NCI-H2196 (cell line): ENCODE results near the gene NPB.
A peak's percentile ranks its signal among the peaks of the same experiment; 100 is the strongest.

Source experiments
- DNase-seq: peaks from one replicate; lab custom pipeline; 2025; ENCODE audit not compliant: unreplicated experiment; lab: John Stamatoyannopoulos, UW

Gene NPB

GRCh38 chr17:81924557-81925532 is 22.8 kb downstream of the NPB start:
- DNase-seq, result no peak

DNA sequence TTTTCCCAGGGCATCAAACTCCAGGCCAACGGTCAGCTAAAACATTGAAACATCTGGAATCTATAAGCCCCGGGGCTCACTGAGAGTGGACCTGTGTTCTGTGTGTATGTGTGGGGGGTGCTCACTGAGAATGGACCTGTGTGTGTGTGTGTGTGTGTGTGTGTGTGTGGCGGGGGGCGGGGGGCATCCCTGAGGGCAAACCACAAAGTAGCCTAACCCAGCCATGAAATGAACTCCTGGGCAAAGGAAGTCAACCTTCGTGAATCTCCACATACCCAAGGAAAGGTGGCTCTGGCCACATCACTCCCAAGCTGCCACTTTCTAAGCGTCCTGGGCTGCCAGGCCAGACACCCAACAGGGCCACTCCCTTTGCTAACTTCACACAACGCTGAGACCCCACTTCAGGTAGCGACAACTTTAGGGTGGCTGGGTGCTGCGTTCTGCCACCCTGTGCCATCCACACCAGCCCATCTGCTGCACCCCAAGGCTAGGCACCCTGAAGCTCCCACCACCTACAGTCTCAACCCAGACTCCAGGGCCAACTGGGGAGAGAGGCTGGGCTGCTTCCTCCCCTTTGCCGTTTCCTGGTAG is 23.9 kb downstream of the NPB start:
- no peak for DNase-seq

DNA sequence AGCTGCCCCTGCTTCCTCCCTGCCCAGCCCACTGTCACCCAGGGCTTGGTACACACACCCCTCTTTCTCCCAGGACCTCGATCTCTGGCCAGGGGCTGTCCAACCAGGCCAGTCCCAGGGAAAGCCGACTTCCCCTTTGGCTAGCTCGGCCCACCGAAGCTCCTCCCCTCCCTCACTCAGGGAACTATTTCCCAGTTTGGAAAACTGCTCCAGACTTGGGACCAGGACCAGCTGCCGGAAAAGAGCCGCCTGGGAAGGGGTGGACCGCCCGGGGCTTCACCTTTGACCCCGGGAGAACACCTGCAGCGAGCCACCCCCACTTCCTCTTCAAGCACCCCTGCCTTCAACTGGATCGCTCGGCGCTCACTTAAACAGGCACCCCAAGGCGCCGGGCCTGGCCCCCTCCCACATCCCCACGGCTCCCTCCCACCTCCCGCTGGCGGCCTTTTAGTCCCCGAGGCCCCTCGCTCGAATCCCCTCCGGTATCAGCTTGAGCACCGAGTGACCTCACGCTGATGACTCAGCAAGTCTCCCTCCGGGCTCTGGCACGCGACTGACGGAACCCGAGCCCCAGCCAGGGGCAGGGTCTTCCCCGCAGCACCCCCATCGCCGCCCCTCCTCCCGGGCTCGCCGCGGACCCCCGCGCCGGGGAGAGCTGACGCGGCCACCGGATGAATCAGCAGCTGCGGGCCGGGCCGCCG is 24.6 kb downstream of the NPB start:
- peak; percentile 75 for DNase-seq

- DNase-seq, result no peak
These were observed 25.2 kb downstream of the NPB start for GRCh38 chr17:81927152-81927652.

- peak; percentile 99 for DNase-seq
These were observed 25.9 kb downstream of the NPB start, which contains the start of gene MAFG for GRCh38 chr17:81927653-81928543. MAFG (minus strand) TSS chr17:81927735; CDS start chr17:81923185, 4,550 bp downstream.

GRCh38 chr17:81928544-81929252 is 26.7 kb downstream of the NPB start:
- no peak for DNase-seq

GRCh38 chr17:81929253-81930141 is 27.5 kb downstream of the NPB start:
- no peak for DNase-seq

DNA sequence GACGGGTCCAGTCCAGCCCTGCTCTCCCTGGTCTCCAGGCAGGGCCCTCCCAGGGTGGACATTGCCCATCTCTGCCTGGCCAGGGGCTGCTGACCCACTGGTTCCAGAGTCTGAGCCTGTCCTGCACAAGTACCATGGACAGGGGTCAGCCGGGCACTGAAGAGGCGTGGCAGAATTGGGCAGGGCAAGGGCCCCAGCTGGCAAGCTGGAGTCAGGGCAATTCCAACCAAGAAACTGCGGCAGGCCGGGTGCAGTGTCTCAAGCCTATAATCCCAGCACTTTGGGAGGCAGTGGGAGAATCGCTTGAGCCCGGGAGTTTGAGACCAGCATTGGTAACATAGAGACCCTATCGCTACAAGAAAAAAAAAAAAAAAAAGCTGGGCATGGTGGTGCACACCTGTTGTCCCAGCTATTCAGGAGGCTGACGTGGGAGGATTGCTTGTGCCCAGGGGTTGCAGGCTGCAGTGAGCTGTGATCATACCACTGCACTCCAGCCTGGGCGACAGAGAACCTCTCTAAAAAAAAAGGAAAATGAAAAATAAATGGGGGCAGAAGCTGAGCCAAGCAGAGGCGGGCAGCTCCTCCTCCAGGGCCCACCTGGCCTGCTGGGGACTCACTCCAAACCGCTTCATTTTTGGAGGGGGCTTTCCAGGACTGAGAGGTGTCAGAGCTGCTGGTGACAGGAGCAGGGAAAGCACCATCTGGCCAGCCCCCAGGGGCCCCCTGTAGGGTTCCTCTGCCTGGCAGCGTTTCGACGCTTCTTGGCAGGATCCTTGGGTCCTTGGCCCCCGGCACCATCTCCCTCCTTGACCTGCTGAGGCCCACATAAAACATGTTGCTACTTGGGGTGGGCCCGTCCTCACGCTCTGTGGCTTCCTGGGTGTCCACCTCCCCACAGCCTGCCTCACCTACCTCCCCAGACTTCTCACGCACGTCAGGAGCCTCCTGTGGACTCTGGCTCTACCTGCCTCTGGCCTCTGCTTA is 28.4 kb downstream of the NPB start:
- DNase-seq, result no peak

DNA sequence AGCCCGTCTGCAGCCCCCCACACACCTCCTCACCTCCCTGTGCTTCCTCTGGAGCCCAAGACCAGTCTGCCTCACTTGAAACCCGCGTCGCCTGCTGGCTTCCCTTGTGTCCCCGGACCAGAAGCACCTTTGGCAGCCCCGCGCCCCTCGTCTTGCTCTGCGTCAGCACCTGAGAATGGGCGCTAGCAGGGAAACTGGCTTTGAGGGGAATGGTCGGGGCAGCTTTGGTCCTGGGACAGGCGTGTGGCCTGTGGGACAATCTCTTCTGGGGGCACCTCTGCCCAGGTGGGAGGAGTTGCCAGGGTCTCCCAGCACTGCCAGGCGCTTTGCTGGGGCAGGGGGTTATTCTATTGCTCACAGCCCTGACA is 29.1 kb downstream of the NPB start:
- no peak for DNase-seq

- no peak for DNase-seq
These were observed 29.7 kb downstream of the NPB start for GRCh38 chr17:81931557-81932332.

GRCh38 chr17:81932333-81932983 is 30.4 kb downstream of the NPB start:
- no peak for DNase-seq

DNA sequence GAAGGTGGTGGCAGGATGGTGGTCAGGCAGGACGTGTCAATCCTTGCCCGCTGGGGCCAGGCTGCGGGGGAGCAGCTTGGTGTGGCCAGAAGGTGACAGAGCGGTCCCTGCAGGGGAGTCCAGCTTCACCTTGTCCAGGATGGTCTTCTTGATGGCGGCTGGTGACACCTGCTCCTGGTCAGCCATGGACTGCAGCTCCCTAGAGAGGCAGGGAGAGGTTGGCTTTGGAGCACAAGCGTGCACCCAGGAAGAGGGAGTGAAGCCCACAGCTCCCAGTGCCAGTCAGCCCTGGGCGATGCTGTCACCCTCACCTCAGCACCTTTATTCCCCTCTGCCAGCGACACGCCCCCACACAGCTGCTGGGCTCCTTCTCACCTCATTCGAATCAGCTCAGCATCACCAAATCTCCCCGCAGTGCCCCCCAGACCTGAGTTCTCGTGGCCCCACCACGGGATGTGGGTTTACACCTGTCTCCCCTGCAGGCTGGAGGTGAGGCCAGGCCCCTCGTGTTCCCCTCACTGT is 31.2 kb downstream of the NPB start:
- no peak for DNase-seq

GRCh38 chr17:81934098-81934757 is 32.2 kb downstream of the NPB start:
- no peak for DNase-seq

DNA sequence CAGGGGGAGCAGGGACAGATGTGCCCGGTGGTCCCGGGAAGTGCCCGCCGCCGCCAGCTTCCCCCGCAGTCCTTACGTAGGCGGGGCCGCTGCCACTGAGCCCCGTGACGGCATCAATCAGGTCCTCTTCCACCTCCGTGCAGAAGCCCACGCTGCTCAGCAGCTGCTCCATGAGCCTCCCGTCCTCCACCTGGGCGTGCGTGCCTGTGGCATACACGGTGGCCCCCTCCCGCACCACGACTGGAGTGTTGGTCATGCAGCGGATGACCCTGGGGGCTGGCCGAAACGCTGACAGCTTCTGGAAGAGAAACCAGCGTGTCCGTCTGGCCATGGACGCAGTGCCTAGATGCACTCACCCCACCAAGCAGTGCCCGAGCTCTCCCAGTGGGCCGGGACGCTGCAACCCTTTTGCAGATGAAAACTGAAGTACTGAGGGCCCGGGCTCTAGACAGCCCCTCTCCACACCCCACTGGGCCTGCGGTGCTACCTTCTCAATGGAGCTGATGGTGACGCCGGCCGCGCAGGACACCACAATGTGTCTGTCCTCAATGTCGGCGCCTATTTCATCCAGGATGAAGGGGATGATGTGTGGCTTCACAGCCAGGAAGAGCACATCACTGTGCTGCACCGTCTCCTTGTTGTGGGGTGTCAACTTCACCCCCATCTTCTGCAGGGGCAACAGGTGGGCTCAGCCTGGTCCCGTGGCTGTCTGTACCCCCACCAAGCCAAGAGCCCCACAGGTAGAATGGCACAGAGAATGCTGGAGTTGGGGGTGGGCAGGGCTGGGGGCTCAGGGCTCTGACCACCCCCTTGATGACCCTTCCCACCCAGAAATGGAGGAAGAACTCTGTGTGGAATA is 33.0 kb downstream of the NPB start:
- no peak for DNase-seq

GRCh38 chr17:81935709-81936084 is 33.7 kb downstream of the NPB start:
- no peak for DNase-seq
